MCF 10A (cell line): ENCODE data around the gene ZMIZ1. TPM values are rescaled to one million over a fixed set of nuclear protein-coding genes. Genes with fewer than 3 reads are reported as not detected.

Experiments used
- BruUV-seq: library from RNA; stranded (reverse); fragments of 400-500 nt; replicated peaks from 2 replicates; lab custom pipeline; 2021; lab: Mats Ljungman, UMichigan
- CTCF ChIA-PET: fragments of 300-600 bp; sonication (Branson Sonifier 250); formaldehyde crosslinking; extraction: SDS; loops from one replicate; lab custom pipeline; 2021; ENCODE audit warnings: antibody characterized with exemption, inconsistent platforms; lab: Yijun Ruan, JAX
- POLR2A ChIA-PET: fragments of 300-600, 350-650 bp; sonication (Branson Sonifier 250); formaldehyde crosslinking; extraction: SDS; loops from one replicate; lab custom pipeline; 2020; ENCODE audit warnings: antibody characterized with exemption, inconsistent platforms; lab: Yijun Ruan, JAX
- DNase-seq: peaks from one replicate; pipeline ENCODE4 v3.0.0-alpha.2; 2018; ENCODE audit not compliant: unreplicated experiment
- H3K27ac Mint-ChIP-seq: one replicate; pipeline ENCODE4 v1.8.0; 2022; ENCODE audit warnings: mild to moderate bottlenecking, low read depth, mixed read lengths; ENCODE audit not compliant: unreplicated experiment
- H3K27me3 Mint-ChIP-seq: one replicate; pipeline ENCODE4 v1.8.0; 2022; ENCODE audit warnings: mixed read lengths; ENCODE audit not compliant: insufficient read depth, unreplicated experiment
- H3K36me3 Mint-ChIP-seq: one replicate; pipeline ENCODE4 v1.8.0; 2022; ENCODE audit warnings: mild to moderate bottlenecking, moderate library complexity, mixed read lengths; ENCODE audit not compliant: insufficient read depth, unreplicated experiment
- H3K4me1 Mint-ChIP-seq: one replicate; pipeline ENCODE4 v1.8.0; 2022; ENCODE audit warnings: mixed read lengths; ENCODE audit not compliant: insufficient read depth, unreplicated experiment
- H3K4me3 Mint-ChIP-seq: one replicate; pipeline ENCODE4 v1.8.0; 2022; ENCODE audit warnings: mild to moderate bottlenecking, moderate library complexity, mixed read lengths; ENCODE audit not compliant: unreplicated experiment
- H3K9me3 Mint-ChIP-seq: one replicate; pipeline ENCODE4 v1.8.0; 2022; ENCODE audit warnings: mixed read lengths; ENCODE audit not compliant: unreplicated experiment
- intact Hi-C: fragments of 100-400 bp; cut with micrococcal nuclease; formaldehyde crosslinking; loops from 2 replicates; pipeline ENCODE4 v1.14.1; 2022
- total RNA-seq: library from RNA; stranded (reverse); gene quantifications from 2 replicates; pipeline ENCODE4 v1.2.3, GENCODE V29; 2022
- TF ChIP-seq, protein P1 (sequence below): fragments of 200-600 bp; IDR thresholded peaks from one replicate; pipeline ENCODE4 v1.8.0; 2022; ENCODE audit warnings: antibody characterized with exemption, mild to moderate bottlenecking; ENCODE audit not compliant: unreplicated experiment

ZMIZ1 gene
- total RNA-seq, 1 experiment from 2014 or later: 15.5 TPM

DNA sequence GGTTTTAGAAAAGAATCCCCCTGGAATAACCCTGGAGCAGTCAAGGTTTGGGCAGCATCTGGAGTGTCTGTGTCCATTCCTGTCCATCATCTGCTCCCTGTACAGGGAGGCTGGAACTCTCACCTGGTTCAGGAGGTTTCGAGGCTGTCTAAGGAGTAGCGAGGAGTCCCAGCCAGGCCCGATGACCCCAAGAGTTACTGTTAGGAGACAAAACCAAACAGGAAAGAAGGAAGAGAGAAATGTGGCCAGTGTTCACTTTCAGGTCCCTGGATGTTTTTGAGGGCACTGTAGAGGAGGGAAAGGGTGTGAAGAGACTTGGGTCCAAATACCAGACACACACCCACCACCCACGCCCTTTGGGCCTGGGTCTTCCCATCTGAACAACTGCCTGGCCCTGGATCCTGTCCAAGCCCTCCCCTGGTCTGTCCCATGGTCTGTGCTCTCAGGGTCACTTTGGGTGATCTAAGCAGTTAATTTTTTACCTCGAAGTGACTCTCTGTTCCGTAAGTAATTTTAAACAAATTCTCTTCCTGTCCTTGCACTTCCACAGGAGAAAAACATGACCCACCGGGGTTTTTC is 117.1 kb downstream of the ZMIZ1 start:
- Mint-ChIP-seq H3K27ac (no peak overlapping the region), H3K9me3 (no peaks in the 10 kb centered on the region), H3K4me1 (peaks cover 30% of the 10 kb centered on the region), H3K4me3 (no peak overlapping the region), H3K36me3 (peaks cover 23% of the 10 kb centered on the region), H3K27me3 (no peaks in the 10 kb centered on the region)
- no TSS peak for BruUV-seq
- TF ChIP-seq, protein P1, sequence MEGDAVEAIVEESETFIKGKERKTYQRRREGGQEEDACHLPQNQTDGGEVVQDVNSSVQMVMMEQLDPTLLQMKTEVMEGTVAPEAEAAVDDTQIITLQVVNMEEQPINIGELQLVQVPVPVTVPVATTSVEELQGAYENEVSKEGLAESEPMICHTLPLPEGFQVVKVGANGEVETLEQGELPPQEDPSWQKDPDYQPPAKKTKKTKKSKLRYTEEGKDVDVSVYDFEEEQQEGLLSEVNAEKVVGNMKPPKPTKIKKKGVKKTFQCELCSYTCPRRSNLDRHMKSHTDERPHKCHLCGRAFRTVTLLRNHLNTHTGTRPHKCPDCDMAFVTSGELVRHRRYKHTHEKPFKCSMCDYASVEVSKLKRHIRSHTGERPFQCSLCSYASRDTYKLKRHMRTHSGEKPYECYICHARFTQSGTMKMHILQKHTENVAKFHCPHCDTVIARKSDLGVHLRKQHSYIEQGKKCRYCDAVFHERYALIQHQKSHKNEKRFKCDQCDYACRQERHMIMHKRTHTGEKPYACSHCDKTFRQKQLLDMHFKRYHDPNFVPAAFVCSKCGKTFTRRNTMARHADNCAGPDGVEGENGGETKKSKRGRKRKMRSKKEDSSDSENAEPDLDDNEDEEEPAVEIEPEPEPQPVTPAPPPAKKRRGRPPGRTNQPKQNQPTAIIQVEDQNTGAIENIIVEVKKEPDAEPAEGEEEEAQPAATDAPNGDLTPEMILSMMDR: no peak
- ChIA-PET POLR2A (interaction anchor here (0.8 kb wide), 1 partner anchor 23 kb away, joined by 3 read pairs; no protein-coding TSS in a partner anchor), CTCF (interaction anchor here (1.1 to 2.0 kb wide), 2 partner anchors 9 kb away, joined by 3 to 13 read pairs; no protein-coding TSS in a partner anchor)
- intact Hi-C loops: loop anchor here (2.0 kb wide), 1 partner anchor 35 kb away; no protein-coding TSS in a partner anchor
- DNase-seq: no peak

DNA sequence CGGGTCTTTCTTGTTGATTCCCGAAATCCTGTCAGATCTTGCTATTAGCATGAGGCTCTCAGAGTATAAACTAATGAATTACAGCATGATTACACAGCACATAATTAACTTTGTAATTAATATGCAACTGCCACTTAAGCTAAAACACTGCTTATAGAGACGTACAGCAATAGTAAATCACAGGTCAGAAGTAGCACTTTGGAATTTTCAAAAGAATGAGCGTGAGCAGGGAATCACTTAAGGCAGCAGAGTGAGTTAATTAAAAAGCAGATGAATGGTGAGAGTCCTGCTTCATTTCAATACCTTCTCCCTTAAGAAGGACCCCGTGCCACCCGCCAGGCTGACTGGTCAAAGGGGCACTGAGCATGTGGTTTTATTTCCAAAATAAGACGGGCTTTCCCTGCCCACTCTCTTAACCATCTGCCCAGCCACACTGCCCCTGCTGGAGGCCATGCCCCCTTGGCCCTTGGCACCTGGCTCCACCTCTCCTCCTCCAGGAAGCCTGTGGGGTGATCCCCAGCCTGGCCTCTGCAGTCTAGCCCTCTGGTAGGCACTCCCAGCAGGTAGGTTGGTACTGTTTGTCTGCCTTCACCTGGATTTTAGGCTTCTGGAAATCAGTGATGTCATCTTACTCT is 117.8 kb downstream of the ZMIZ1 start:
- CTCF ChIA-PET: interaction anchor here (0.8 to 2.4 kb wide), 3 partner anchors 8 to 1026 kb away, joined by 3 to 11 read pairs (median 5); no protein-coding TSS in a partner anchor
- Mint-ChIP-seq H3K9me3 (no peaks in the 10 kb centered on the region), H3K27ac (no peak overlapping the region), H3K4me1 (peaks cover 34% of the 10 kb centered on the region), H3K4me3 (no peak overlapping the region), H3K36me3 (peaks cover 16% of the 10 kb centered on the region), H3K27me3 (no peaks in the 10 kb centered on the region)
- BruUV-seq: no TSS peak
- POLR2A ChIA-PET: interaction anchor here (0.8 kb wide), 1 partner anchor 23 kb away, joined by 3 read pairs; no protein-coding TSS in a partner anchor
- TF ChIP-seq, protein P1: no peak
- DNase-seq: no peak
- intact Hi-C loops: no loop called here

DNA sequence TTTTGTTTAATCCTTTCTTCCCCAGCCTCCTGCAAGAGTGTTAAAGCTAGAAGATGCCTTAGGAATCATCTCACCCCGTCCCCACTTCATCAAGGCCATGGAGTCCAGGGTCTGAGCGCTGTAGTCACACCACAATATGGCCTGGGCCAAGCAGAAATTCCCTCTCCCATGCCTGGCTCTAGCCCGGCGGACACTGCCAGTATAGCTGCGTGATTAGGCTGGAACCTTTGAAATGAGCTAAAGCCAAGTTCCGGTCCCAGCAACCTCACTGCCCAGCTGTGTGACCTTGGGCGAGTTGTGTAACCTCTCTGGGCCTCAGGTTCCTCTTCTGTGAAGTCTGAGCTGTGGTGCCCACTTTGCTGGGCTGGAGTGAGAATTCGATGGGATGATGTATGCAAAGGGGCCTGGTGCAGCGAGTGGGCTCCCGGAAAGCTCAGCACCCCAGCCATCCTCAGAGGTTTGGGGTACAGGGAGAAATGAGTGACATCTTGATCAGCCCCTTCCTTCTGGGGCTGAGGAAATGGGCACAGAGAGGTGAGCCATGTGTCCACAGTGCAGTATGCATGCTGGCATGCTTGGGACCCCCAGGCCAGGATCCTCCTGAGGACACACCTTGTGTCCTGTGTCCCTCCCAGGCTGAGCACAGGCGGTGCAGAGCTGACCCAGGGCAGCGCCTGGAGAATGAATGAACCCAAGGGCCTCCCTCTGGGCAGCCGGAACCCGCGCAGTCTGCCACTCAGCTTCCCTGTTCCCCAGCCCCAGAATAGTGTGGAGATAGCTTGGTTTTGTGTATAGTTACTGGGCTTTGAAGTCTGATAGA is 118.6 kb downstream of the ZMIZ1 start:
- Mint-ChIP-seq H3K4me3 (no peak overlapping the region), H3K27ac (no peak overlapping the region), H3K4me1 (peaks cover 40% of the 10 kb centered on the region), H3K9me3 (no peaks in the 10 kb centered on the region), H3K36me3 (peaks cover 11% of the 10 kb centered on the region), H3K27me3 (no peaks in the 10 kb centered on the region)
- no peak for DNase-seq
- ChIA-PET CTCF (interaction anchor here (0.8 to 2.4 kb wide), 4 partner anchors 8 to 1027 kb away, joined by 3 to 11 read pairs (median 4); no protein-coding TSS in a partner anchor), POLR2A (no interaction called here)
- TF ChIP-seq, protein P1: no peak
- intact Hi-C loops: no loop called here
- BruUV-seq: no TSS peak
